ENCODE data around the gene TCEANC2.

GRCh38 chr1:54016343-54017282 is 36.8 kb upstream of the TCEANC2 start:
- no peak for TF ChIP-seq POLR2A (IDR thresholded peaks at IDR 0.05; ENCODE audit: low read length)
- TF ChIP-seq GATA1 (IDR thresholded peaks at IDR 0.05; ENCODE audit: low read depth, low read length), result no peak
